MM.1S (cell line): ENCODE data around the gene ZNF23.

ENCODE experiments used
- CTCF ChIP-seq: fragments of 300-600 bp; sonication (generic); IDR thresholded peaks from 2 replicates; pipeline ENCODE4 v1.5.1; 2016; ENCODE audit warnings: antibody characterized with exemption, low read length, mixed read lengths
- EZH2 ChIP-seq: fragments of 300-600 bp; sonication (generic); optimal IDR thresholded peaks from 2 replicates; pipeline ENCODE3; 2017; ENCODE audit warnings: low read depth, mild to moderate bottlenecking, antibody characterized with exemption, low read length, mixed read lengths
- EZH2phosphoT487 ChIP-seq: fragments of 300-600 bp; sonication (generic); IDR thresholded peaks from 2 replicates; pipeline ENCODE4 v1.6.1; 2018; ENCODE audit warnings: antibody characterized with exemption, low read length

- TF ChIP-seq CTCF (no peak), EZH2phosphoT487 (no peak), EZH2 (no peak)
These were observed 1.8 kb downstream of the ZNF23 start for GRCh38 chr16:71460236-71460635.
